HepG2 (cell line): ENCODE measurements around the gene DHX34. TPM values are rescaled to one million over a fixed set of nuclear protein-coding genes. Genes with fewer than 3 reads are reported as not detected.

Experiments
- ATAC-seq: fragments of 200-7000 bp; cut with Tn5 transposase; 3 replicates; pipeline ENCODE4 v1.9.1; 2020; ENCODE audit warnings: mild to moderate bottlenecking, moderate library complexity
- BruUV-seq: library from RNA; stranded (reverse); fragments of 400-500 nt; replicated peaks from 2 replicates; lab custom pipeline; 2021; lab: Mats Ljungman, UMichigan
- CTCF ChIA-PET: fragments of 300-600 bp; formaldehyde crosslinking; extraction: SDS; loops from one replicate; lab custom pipeline; 2021; ENCODE audit warnings: low total read pairs, inconsistent platforms, low intra/inter-chr PET ratio; lab: Yijun Ruan, JAX
- POLR2A ChIA-PET: fragments of 350-600 bp; sonication (Branson Sonifier 250); formaldehyde crosslinking; loops from one replicate; lab custom pipeline; 2020; ENCODE audit warnings: antibody characterized with exemption, inconsistent platforms; lab: Yijun Ruan, JAX
- DNase-seq: peaks from one replicate; pipeline ENCODE4 v3.0.0-alpha.2; 2015; ENCODE audit warnings: low spot score
- FAIRE-seq: peaks from 3 replicates; lab custom pipeline; 2011; peaks lifted over from hg19 to GRCh38; lab: Jason Lieb, UNC
- H2AFZ ChIP-seq: one replicate; pipeline ENCODE4 v1.6.1; 2011; ENCODE audit warnings: low read length, inconsistent platforms
- H3K27ac ChIP-seq: fragments of 300-600 bp; 3 replicates; pipeline ENCODE4 v1.8.0; 2011; ENCODE audit warnings: mixed run types, mild to moderate bottlenecking, mixed read lengths, low read length, inconsistent platforms; ENCODE audit not compliant: insufficient read depth; ENCODE audit errors: extremely low read length
- H3K27me3 ChIP-seq, 2 experiments: fragments of 200-600 bp in 1 of 2; 2 replicates in 1 of 2; 3 replicates in 1 of 2; pipeline versions ENCODE4 v1.6.0 to v1.8.0; 2011; ENCODE audit warnings: low read length in 2 of 2, mild to moderate bottlenecking in 2 of 2, moderate library complexity in 2 of 2, inconsistent platforms in 1 of 2; ENCODE audit not compliant: insufficient read depth in 2 of 2, control insufficient read depth in 1 of 2
- H3K36me3 ChIP-seq, 2 experiments: fragments of 200-600 bp in 1 of 2; replicated peaks in 1 of 2; 2 replicates in 1 of 2; 3 replicates in 1 of 2; pipeline versions ENCODE4 v1.5.1 to v1.8.0; 2011; ENCODE audit warnings: low read length in 2 of 2, inconsistent platforms in 1 of 2; ENCODE audit not compliant: insufficient read depth in 2 of 2, control insufficient read depth in 1 of 2
- H3K4me1 ChIP-seq: 2 replicates; pipeline ENCODE4 v1.5.1; 2012; ENCODE audit warnings: low read length, inconsistent platforms; ENCODE audit not compliant: insufficient read depth
- H3K4me2 ChIP-seq: 2 replicates; pipeline ENCODE4 v1.6.0; 2011; ENCODE audit warnings: low read depth, low read length, inconsistent platforms
- H3K4me3 ChIP-seq, 3 experiments: fragments of 200-600 bp in 1 of 3; sonication (generic), shearing (Covaris generic) in 1 of 3; replicated peaks in 1 of 3; 2 replicates each; pipeline ENCODE4 v1.5.1; 2011 to 2016; ENCODE audit warnings: low read length in 3 of 3, inconsistent platforms in 2 of 3, low read depth in 2 of 3, mild to moderate bottlenecking in 2 of 3, control low read depth in 1 of 3, mixed read lengths in 1 of 3; ENCODE audit not compliant: insufficient read depth in 1 of 3
- H3K79me2 ChIP-seq: one replicate; pipeline ENCODE4 v1.6.1; 2011; ENCODE audit warnings: low read length, inconsistent platforms; ENCODE audit not compliant: insufficient read depth
- H3K9ac ChIP-seq: 2 replicates; pipeline ENCODE4 v1.6.0; 2011; ENCODE audit warnings: mild to moderate bottlenecking, low read depth, low read length, inconsistent platforms; ENCODE audit not compliant: insufficient read depth
- H3K9me3 ChIP-seq: 2 replicates; pipeline ENCODE4 v1.5.1; 2012; ENCODE audit warnings: mild to moderate bottlenecking, low read length
- H4K20me1 ChIP-seq: 2 replicates; pipeline ENCODE4 v1.6.0; 2011; ENCODE audit warnings: inconsistent platforms, mild to moderate bottlenecking, low read length, moderate library complexity; ENCODE audit not compliant: insufficient read depth
- PRDM10 ChIP-seq: sonication (generic); formaldehyde crosslinking; IDR thresholded peaks from 2 replicates; pipeline ENCODE4 v1.4.0; 2020; ENCODE audit warnings: low read depth, missing genetic modification reagents
- ZFP36 ChIP-seq: fragments of 150-350 bp; IDR thresholded peaks from 2 replicates; pipeline ENCODE4 v1.6.1; 2018; ENCODE audit warnings: borderline replicate concordance, low read length, low read depth; ENCODE audit not compliant: partially characterized antibody
- ZNF414 ChIP-seq: sonication (generic); formaldehyde crosslinking; IDR thresholded peaks from 2 replicates; pipeline ENCODE4 v1.5.0; 2020; ENCODE audit warnings: missing genetic modification reagents
- ZXDC ChIP-seq: sonication (generic); formaldehyde crosslinking; IDR thresholded peaks from 2 replicates; pipeline ENCODE4 v1.5.0; 2020; ENCODE audit warnings: mild to moderate bottlenecking, missing genetic modification reagents
- WGBS: methylation state at CpG from one replicate; pipeline ENCODE4 v1.1.6; 2017; ENCODE audit warnings: low lambda C conversion rate; 5-methylcytosine and 5-hydroxymethylcytosine counted together
- in situ Hi-C: cut with HindIII; loops from 2 replicates; pipeline ENCODE4 v1.10.0; 2017; ENCODE audit warnings: low pct_unique_long_range_greater_than_20kb; ENCODE audit not compliant: extremely low pct_ligation_motif_present
- intact Hi-C: fragments of 100-400 bp; cut with micrococcal nuclease; formaldehyde crosslinking; loops from one replicate; pipeline ENCODE4 v1.10.0; 2022; ENCODE audit not compliant: unreplicated experiment
- polyA plus RNA-seq, 8 experiments: library from polyadenylated mRNA; depleted of rRNA in 3 of 8; stranded (reverse) in 7 of 8; unstranded in 1 of 8; fragments of >200 nt; fragmentation: Illumina TruSeq in 4 of 8; extraction: Trizol in 4 of 8; gene quantifications; 2 replicates each; pipeline versions ENCODE4 v1.2.1 to v1.2.3, GENCODE V29; 2011 to 2016; ENCODE audit warnings: low read depth in 4 of 8, missing spikeins in 1 of 8, mixed read lengths in 1 of 8; ENCODE audit not compliant: insufficient read depth in 1 of 8
- total RNA-seq, 5 experiments: library from RNA; depleted of rRNA; stranded (reverse); fragments of >200 nt; fragmentation: Illumina TruSeq; extraction: Trizol; gene quantifications; 2 replicates each; pipeline ENCODE4 v1.2.3, GENCODE V29; 2016; ENCODE audit warnings: low read depth in 1 of 5

The DHX34 gene
- total and polyA plus RNA-seq, 2 of the 13 experiments (the other 11 are each of a cell fraction or from before 2014, with no cell fraction given), result 9.2 to 12.0 TPM

GRCh38 chr19:47381653-47382279, 32.7 kb downstream of the DHX34 start:
- no peaks in the 10 kb centered on the region for H3K79me2 ChIP-seq
- WGBS, result 98% methylated on average over 3 of the region's 11 CpGs
- in situ Hi-C loops, result no loop called here
- BruUV-seq, result no TSS peak
- TF ChIP-seq ZXDC (CRISPR knock-in tag) (no peak), ZNF414 (CRISPR knock-in tag) (no peak), PRDM10 (CRISPR knock-in tag) (no peak), ZFP36 (peak; percentile 70)
- TF ChIP-seq, all 625 proteins: peak for 1
- FAIRE-seq, result no peak
- no peak for DNase-seq
- H3K9me3 ChIP-seq, result no peaks in the 10 kb centered on the region
- H4K20me1 ChIP-seq, result 0 out of 2 replicates have a peak, but pooled peaks cover 3% of the 10 kb centered on the region
- H3K27me3 ChIP-seq, result no peaks in the 10 kb centered on the region
- intact Hi-C loops, result no loop called here
- no peak overlapping the region for H2AFZ ChIP-seq
- no peaks in the 10 kb centered on the region for H3K4me1 ChIP-seq
- ChIA-PET POLR2A (no interaction called here), CTCF (no interaction called here)
- H3K36me3 ChIP-seq, result peaks cover 22 to 38% of the 10 kb centered on the region in 2 experiments
- H3K9ac ChIP-seq, result no peak overlapping the region
- no peak overlapping the region for H3K4me2 ChIP-seq
- ATAC-seq, result no peak
- H3K27ac ChIP-seq, result no peak overlapping the region
- no peak overlapping the region for H3K4me3 ChIP-seq
